ENCODE results near the gene HYCC1.

The HYCC1 gene

DNA sequence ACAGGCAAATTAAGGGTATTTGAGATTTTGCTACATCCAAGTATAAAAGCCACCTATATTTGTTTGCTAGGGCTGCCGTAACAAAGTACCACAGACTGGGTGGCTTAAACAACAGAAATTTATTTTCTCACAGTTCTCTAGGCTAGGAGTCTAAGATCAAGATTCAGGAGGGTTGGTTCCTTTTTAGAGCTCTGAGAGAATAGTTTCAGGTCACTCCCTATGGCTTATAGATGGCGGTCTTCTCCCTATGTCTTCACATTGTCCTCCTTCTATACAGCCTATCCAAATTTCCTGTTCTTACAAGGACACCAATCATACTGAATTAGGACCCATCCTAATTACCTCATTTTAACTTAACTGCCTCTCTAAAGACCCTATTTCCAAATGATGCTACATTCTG, 11.2 kb downstream of the HYCC1 start:
- no peak overlapping the region for H3K4me2 ChIP-seq (ENCODE audit: low read length)
- H3F3A ChIP-seq (ENCODE audit: control insufficient read depth, insufficient read depth), result no peaks in the 10 kb centered on the region
- H3K36me3 ChIP-seq (ENCODE audit: control insufficient read depth, low read length), result peaks cover 4% of the 10 kb centered on the region; the same call in 1 of the 2 replicates
- peaks cover 87% of the 10 kb centered on the region for H3K79me2 ChIP-seq (ENCODE audit: control insufficient read depth, low read length)
- H4K20me1 ChIP-seq (ENCODE audit: control insufficient read depth, insufficient read depth, low read depth, low read length), result peaks cover 2% of the 10 kb centered on the region; the same call in 1 of the 2 replicates
- no peaks in the 10 kb centered on the region for H3K9me2 ChIP-seq (replicated peaks; ENCODE audit: control insufficient read depth, low read length)
- H3K27me3 ChIP-seq (ENCODE audit: control insufficient read depth, low read length), result no peaks in the 10 kb centered on the region
- no peak for TF ChIP-seq CTCF (IDR thresholded peaks at IDR 0.05; ENCODE audit: low read depth, low read length, poor library complexity, severe bottlenecking)
- no peak for TF ChIP-seq EZH2phosphoT487 (IDR thresholded peaks at IDR 0.05; ENCODE audit: borderline replicate concordance, low read length)
- H3K4me1 ChIP-seq (ENCODE audit: control insufficient read depth, low read length), result no peaks in the 10 kb centered on the region
- H3K4me3 ChIP-seq (ENCODE audit: low read length), result no peak overlapping the region
- H3K27ac ChIP-seq (ENCODE audit: low read depth, low read length), result no peak overlapping the region
- no peaks in the 10 kb centered on the region for H3K9me3 ChIP-seq (ENCODE audit: control insufficient read depth, insufficient read depth, low read length)

DNA sequence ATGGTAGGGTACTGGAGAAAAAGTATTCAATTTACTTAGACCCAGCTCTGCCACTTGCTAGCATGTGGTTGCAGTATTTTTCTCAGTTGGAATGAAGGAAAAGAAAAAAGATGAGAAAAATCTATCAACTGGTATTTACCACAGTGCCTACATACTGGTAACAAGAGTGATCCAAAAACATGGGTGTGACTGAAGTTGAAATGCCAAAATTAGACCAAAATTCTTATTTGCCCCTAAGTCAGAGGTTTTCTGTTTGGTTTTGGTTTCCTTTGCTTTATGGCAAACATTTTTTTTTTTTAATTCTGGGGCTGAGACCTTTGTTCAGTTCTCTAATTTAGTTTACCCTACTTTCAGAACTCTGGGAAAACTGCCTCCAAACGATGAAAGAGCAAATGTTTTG, 12.3 kb downstream of the HYCC1 start:
- no peak overlapping the region for H3K4me3 ChIP-seq (ENCODE audit: low read length)
- no peak for TF ChIP-seq CTCF (IDR thresholded peaks at IDR 0.05; ENCODE audit: low read depth, low read length, poor library complexity, severe bottlenecking)
- peaks cover 77% of the 10 kb centered on the region for H3K79me2 ChIP-seq (ENCODE audit: control insufficient read depth, low read length)
- no peaks in the 10 kb centered on the region for H3K4me1 ChIP-seq (ENCODE audit: control insufficient read depth, low read length)
- H3K9me2 ChIP-seq (replicated peaks; ENCODE audit: control insufficient read depth, low read length), result no peaks in the 10 kb centered on the region
- no peaks in the 10 kb centered on the region for H3K27me3 ChIP-seq (ENCODE audit: control insufficient read depth, low read length)
- peaks cover 2% of the 10 kb centered on the region; the same call in 1 of the 2 replicates for H4K20me1 ChIP-seq (ENCODE audit: control insufficient read depth, insufficient read depth, low read depth, low read length)
- H3K36me3 ChIP-seq (ENCODE audit: control insufficient read depth, low read length), result peaks cover 4% of the 10 kb centered on the region; the same call in 1 of the 2 replicates
- H3K4me2 ChIP-seq (ENCODE audit: low read length), result no peak overlapping the region
- H3K27ac ChIP-seq (ENCODE audit: low read depth, low read length), result no peak overlapping the region
- no peaks in the 10 kb centered on the region for H3K9me3 ChIP-seq (ENCODE audit: control insufficient read depth, insufficient read depth, low read length)
- no peaks in the 10 kb centered on the region for H3F3A ChIP-seq (ENCODE audit: control insufficient read depth, insufficient read depth)

GRCh38 chr7:23000597-23001360, 13.2 kb downstream of the HYCC1 start:
- no peaks in the 10 kb centered on the region for H3K9me3 ChIP-seq (ENCODE audit: control insufficient read depth, insufficient read depth, low read length)
- H3K27ac ChIP-seq (ENCODE audit: low read depth, low read length), result no peak overlapping the region
- H3K4me2 ChIP-seq (ENCODE audit: low read length), result no peak overlapping the region
- peaks cover 2% of the 10 kb centered on the region; the same call in 1 of the 2 replicates for H4K20me1 ChIP-seq (ENCODE audit: control insufficient read depth, insufficient read depth, low read depth, low read length)
- H3F3A ChIP-seq (ENCODE audit: control insufficient read depth, insufficient read depth), result no peaks in the 10 kb centered on the region
- TF ChIP-seq EZH2phosphoT487 (IDR thresholded peaks at IDR 0.05; ENCODE audit: borderline replicate concordance, low read length), result no peak
- no peak for TF ChIP-seq CTCF (IDR thresholded peaks at IDR 0.05; ENCODE audit: low read depth, low read length, poor library complexity, severe bottlenecking)
- H3K79me2 ChIP-seq (ENCODE audit: control insufficient read depth, low read length), result peaks cover 72% of the 10 kb centered on the region
- H3K4me1 ChIP-seq (ENCODE audit: control insufficient read depth, low read length), result no peaks in the 10 kb centered on the region
- H3K36me3 ChIP-seq (ENCODE audit: control insufficient read depth, low read length), result peaks cover 4% of the 10 kb centered on the region; the same call in 1 of the 2 replicates
- H3K27me3 ChIP-seq (ENCODE audit: control insufficient read depth, low read length), result no peaks in the 10 kb centered on the region
- no peaks in the 10 kb centered on the region for H3K9me2 ChIP-seq (replicated peaks; ENCODE audit: control insufficient read depth, low read length)
- H3K4me3 ChIP-seq (ENCODE audit: low read length), result no peak overlapping the region

Data from DOHH2 (cell line).